WERI-Rb-1 (cell line): ENCODE data around the gene FTL.
A peak's percentile ranks its signal among the peaks of the same experiment; 100 is the strongest.
"Not testable (repeated sequence)": the region's sequence is repeated elsewhere in the genome, so short reads cannot be mapped to it uniquely, and the experiment has no call there.

Experiments
- DNase-seq: peaks from one replicate; pipeline ENCODE4 v3.0.0-alpha.2; 2020
- H3K27ac ChIP-seq: fragments of 250-450 bp; sonication (Bioruptor Pico); 2 replicates; pipeline ENCODE4 v1.5.1; 2020; ENCODE audit warnings: mild to moderate bottlenecking, moderate library complexity
- H3K27me3 ChIP-seq: fragments of 250-450 bp; sonication (Bioruptor Pico); 2 replicates; pipeline ENCODE4 v1.5.1; 2021; ENCODE audit warnings: mild to moderate bottlenecking, low read depth, moderate library complexity; ENCODE audit not compliant: insufficient read depth, severe bottlenecking
- H3K36me3 ChIP-seq: fragments of 250-450 bp; sonication (Bioruptor Pico); 2 replicates; pipeline ENCODE4 v1.5.1; 2020; ENCODE audit warnings: mild to moderate bottlenecking, moderate library complexity
- H3K4me3 ChIP-seq: 2 replicates; pipeline ENCODE4 v1.5.1; 2011; ENCODE audit warnings: low read depth, mild to moderate bottlenecking, control low read depth, low read length
- H3K9me3 ChIP-seq: fragments of 250-450 bp; sonication (Bioruptor Pico); 2 replicates; pipeline ENCODE4 v1.5.1; 2021; ENCODE audit warnings: mild to moderate bottlenecking, moderate library complexity; ENCODE audit not compliant: severe bottlenecking
- CTCF ChIP-seq: IDR thresholded peaks from 2 replicates; pipeline ENCODE4 v1.5.1; 2011; ENCODE audit warnings: low read depth, mild to moderate bottlenecking, control low read depth, inconsistent platforms, low read length

The FTL gene

DNA sequence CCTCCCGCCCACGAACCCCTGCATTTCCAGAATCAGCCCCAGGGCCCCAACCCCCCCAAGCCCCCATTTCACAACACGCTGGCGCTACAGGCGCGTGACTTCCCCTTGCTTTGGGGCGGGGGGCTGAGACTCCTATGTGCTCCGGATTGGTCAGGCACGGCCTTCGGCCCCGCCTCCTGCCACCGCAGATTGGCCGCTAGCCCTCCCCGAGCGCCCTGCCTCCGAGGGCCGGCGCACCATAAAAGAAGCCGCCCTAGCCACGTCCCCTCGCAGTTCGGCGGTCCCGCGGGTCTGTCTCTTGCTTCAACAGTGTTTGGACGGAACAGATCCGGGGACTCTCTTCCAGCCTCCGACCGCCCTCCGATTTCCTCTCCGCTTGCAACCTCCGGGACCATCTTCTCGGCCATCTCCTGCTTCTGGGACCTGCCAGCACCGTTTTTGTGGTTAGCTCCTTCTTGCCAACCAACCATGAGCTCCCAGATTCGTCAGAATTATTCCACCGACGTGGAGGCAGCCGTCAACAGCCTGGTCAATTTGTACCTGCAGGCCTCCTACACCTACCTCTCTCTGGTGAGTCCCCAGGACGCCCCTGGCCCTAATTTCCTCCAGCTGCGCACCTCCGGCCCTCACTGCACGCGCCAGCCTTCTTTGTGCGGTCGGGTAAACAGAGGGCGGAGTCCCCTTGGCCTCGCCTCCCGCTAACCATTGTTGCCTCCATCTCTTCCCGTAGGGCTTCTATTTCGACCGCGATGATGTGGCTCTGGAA is at the start of gene FTL:
FTL (plus strand) TSS at position 270 of the 766 bp plus-strand sequence; CDS start at position 469, 199 bp downstream.
- Histone ChIP-seq H3K27me3 (no peaks in the 10 kb centered on the region), H3K36me3 (peaks cover 51% of the 10 kb centered on the region), H3K27ac (peak within 1 kb of the TSS; percentile 62), H3K9me3 (peaks cover 4% of the 10 kb centered on the region), H3K4me3 (peak within 1 kb of the TSS; percentile 90)
- DNase-seq = peak; percentile 93
- no peak for TF ChIP-seq CTCF

DNA sequence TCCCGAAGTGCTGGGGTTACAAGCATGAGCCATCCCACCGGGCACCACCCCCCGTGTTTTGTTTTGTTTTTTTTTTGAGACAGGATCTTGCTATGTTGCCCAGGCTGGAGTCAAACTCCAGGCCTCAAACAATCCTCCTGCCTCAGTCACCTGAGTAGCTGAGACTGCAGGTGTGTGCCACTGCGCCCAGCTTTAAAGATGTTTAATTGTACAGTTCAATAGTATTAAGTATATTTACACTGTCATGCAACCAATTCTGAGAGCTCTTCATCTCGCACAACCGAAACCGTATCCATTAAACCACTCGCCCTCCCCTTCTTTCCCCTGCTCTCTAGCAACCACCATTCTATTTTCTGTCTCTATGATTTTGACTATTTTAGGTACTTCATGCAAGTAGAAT is 49.4 kb upstream of the FTL start:
- H3K27me3 ChIP-seq = no peaks in the 10 kb centered on the region
- no peak for TF ChIP-seq CTCF
- peaks cover 46% of the 10 kb centered on the region for H3K36me3 ChIP-seq
- no peak overlapping the region for H3K27ac ChIP-seq
- no peaks in the 10 kb centered on the region for H3K9me3 ChIP-seq
- no peak for DNase-seq
- no peak overlapping the region for H3K4me3 ChIP-seq

- H3K27ac ChIP-seq = no peak overlapping the region
- DNase-seq = no peak
- H3K4me3 ChIP-seq = no peak overlapping the region
- H3K27me3 ChIP-seq = no peaks in the 10 kb centered on the region
- peaks cover 41% of the 10 kb centered on the region for H3K36me3 ChIP-seq
- H3K9me3 ChIP-seq = no peaks in the 10 kb centered on the region
- no peak for TF ChIP-seq CTCF
Measured at GRCh38 chr19:48918071-48918470, 47.0 kb upstream of the FTL start.

DNA sequence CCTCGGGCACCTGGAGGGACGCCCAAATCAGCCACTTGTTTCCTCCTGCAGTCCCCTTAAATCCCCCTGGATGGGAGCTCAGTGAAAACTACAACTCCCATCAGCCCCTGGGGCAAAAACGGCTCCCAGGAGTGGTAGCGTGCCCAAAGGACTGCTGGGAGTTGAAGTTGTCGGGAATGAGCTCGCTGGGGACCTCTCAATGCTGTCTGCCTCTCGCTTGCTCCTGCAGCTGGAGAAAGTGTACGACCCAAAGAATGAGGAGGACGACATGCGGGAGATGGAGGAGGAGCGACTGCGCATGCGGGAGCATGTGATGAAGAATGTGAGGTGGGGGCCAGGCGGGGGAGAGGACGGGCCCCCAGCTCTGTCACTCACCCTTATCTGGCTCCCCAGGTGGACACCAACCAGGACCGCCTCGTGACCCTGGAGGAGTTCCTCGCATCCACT is 46.3 kb upstream of the FTL start:
- no peaks in the 10 kb centered on the region for H3K27me3 ChIP-seq
- no peaks in the 10 kb centered on the region for H3K9me3 ChIP-seq
- H3K27ac ChIP-seq = no peak overlapping the region
- H3K4me3 ChIP-seq = no peak overlapping the region
- TF ChIP-seq CTCF = no peak
- peak; percentile 45 for DNase-seq
- H3K36me3 ChIP-seq = peaks cover 35% of the 10 kb centered on the region

DNA sequence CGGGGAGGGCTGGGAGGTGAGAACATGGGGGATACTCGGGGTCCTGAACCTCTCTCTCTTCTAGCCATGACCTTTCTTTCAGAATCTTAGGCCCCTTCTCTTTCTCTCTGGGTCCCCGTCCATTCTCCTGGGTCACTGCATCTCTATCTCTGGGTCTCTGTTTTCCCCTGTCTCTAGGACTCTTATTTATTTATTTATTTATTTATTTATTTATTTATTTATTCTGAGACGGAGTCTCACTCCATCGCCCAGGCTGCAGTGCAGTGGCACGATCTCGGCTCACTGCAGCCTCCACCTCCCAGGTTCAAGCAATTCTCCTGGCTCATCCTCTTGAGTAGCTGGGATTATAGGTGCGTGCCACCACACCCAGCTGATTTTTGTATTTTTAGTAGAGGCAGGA is 45.8 kb upstream of the FTL start:
- DNase-seq, H3K27me3 ChIP-seq, H3K9me3 ChIP-seq, H3K27ac ChIP-seq, H3K4me3 ChIP-seq: not testable (repeated sequence)
- H3K36me3 ChIP-seq = peaks cover 32% of the 10 kb centered on the region

GRCh38 chr19:48920949-48921348 is 44.2 kb upstream of the FTL start:
- H3K27me3 ChIP-seq = no peaks in the 10 kb centered on the region
- H3K36me3 ChIP-seq = peaks cover 23% of the 10 kb centered on the region
- no peak for DNase-seq
- no peaks in the 10 kb centered on the region for H3K9me3 ChIP-seq
- no peak for TF ChIP-seq CTCF
- no peak overlapping the region for H3K4me3 ChIP-seq
- H3K27ac ChIP-seq = no peak overlapping the region
